ENCODE measurements around the gene CA6. TPM values are rescaled to one million over a fixed set of nuclear protein-coding genes. Genes with fewer than 3 reads are reported as not detected.
A peak's percentile ranks its signal among the peaks of the same experiment; 100 is the strongest.

CA6 gene
- total RNA-seq, 4 donors from 2014 or later, result not detected

GRCh38 chr1:9009438-9010370 is 64.0 kb downstream of the CA6 start:
- Histone ChIP-seq H3K4me3 (no peak overlapping the region), H3K36me3 (no peaks in the 10 kb centered on the region), H3K9me3 (no peaks in the 10 kb centered on the region), H3K27me3 (no peaks in the 10 kb centered on the region), H3K4me1 (peaks cover 0 to 17% (median 0%) of the 10 kb centered on the region in 4 donors), H3K27ac (replicated peaks in 1 of 4) (no peak overlapping the region)
- TF ChIP-seq, protein P1, sequence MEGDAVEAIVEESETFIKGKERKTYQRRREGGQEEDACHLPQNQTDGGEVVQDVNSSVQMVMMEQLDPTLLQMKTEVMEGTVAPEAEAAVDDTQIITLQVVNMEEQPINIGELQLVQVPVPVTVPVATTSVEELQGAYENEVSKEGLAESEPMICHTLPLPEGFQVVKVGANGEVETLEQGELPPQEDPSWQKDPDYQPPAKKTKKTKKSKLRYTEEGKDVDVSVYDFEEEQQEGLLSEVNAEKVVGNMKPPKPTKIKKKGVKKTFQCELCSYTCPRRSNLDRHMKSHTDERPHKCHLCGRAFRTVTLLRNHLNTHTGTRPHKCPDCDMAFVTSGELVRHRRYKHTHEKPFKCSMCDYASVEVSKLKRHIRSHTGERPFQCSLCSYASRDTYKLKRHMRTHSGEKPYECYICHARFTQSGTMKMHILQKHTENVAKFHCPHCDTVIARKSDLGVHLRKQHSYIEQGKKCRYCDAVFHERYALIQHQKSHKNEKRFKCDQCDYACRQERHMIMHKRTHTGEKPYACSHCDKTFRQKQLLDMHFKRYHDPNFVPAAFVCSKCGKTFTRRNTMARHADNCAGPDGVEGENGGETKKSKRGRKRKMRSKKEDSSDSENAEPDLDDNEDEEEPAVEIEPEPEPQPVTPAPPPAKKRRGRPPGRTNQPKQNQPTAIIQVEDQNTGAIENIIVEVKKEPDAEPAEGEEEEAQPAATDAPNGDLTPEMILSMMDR (IDR thresholded peaks at IDR 0.05), result peak; percentile 48 to 61 (median 55)
- TF ChIP-seq POLR2AphosphoS5 (IDR thresholded peaks at IDR 0.05), result no peak
- DNase-seq (ENCODE audit: extremely low spot score), result no peak
- intact Hi-C loops (cut with DNase I), result loop anchor here (5.0 kb wide), 1 partner anchor 93 kb away; no protein-coding TSS in a partner anchor
- WGBS, result 62% methylated on average over 21 of the region's 21 CpGs

- Histone ChIP-seq H3K9me3 (no peaks in the 10 kb centered on the region), H3K36me3 (no peaks in the 10 kb centered on the region), H3K4me3 (no peak overlapping the region), H3K4me1 (peaks cover 0 to 10% (median 0%) of the 10 kb centered on the region in 4 donors), H3K27ac (replicated peaks in 1 of 4) (no peak overlapping the region), H3K27me3 (no peaks in the 10 kb centered on the region)
- no peak for TF ChIP-seq EP300 (IDR thresholded peaks at IDR 0.05)
- peak; percentile 24 to 29 for TF ChIP-seq POLR2AphosphoS5 (IDR thresholded peaks at IDR 0.05)
- TF ChIP-seq, protein P1 (IDR thresholded peaks at IDR 0.05), result no peak
- intact Hi-C loops (cut with DNase I), result no loop called here
- 76% methylated on average over 7 of the region's 8 CpGs for WGBS
- no peak for DNase-seq (ENCODE audit: extremely low spot score)
Measured at GRCh38 chr1:9010781-9011323, 65.2 kb downstream of the CA6 start.

GRCh38 chr1:9013819-9014218 is 68.2 kb downstream of the CA6 start:
- Histone ChIP-seq H3K4me3 (no peak overlapping the region), H3K36me3 (no peaks in the 10 kb centered on the region), H3K27ac (replicated peaks in 1 of 4) (no peak overlapping the region), H3K9me3 (no peaks in the 10 kb centered on the region), H3K27me3 (no peaks in the 10 kb centered on the region), H3K4me1 (peaks cover 0 to 10% (median 0%) of the 10 kb centered on the region in 4 donors)
- intact Hi-C loops (cut with DNase I), result no loop called here
- TF ChIP-seq, protein P1 (IDR thresholded peaks at IDR 0.05), result no peak
- TF ChIP-seq POLR2AphosphoS5 (IDR thresholded peaks at IDR 0.05), result no peak
- no peak for TF ChIP-seq EP300 (IDR thresholded peaks at IDR 0.05)
- TF ChIP-seq POLR2A (IDR thresholded peaks at IDR 0.05; ENCODE audit: low read depth), result no peak
- DNase-seq (ENCODE audit: extremely low spot score), result no peak
- 83% methylated on average over 8 of the region's 8 CpGs for WGBS

DNA sequence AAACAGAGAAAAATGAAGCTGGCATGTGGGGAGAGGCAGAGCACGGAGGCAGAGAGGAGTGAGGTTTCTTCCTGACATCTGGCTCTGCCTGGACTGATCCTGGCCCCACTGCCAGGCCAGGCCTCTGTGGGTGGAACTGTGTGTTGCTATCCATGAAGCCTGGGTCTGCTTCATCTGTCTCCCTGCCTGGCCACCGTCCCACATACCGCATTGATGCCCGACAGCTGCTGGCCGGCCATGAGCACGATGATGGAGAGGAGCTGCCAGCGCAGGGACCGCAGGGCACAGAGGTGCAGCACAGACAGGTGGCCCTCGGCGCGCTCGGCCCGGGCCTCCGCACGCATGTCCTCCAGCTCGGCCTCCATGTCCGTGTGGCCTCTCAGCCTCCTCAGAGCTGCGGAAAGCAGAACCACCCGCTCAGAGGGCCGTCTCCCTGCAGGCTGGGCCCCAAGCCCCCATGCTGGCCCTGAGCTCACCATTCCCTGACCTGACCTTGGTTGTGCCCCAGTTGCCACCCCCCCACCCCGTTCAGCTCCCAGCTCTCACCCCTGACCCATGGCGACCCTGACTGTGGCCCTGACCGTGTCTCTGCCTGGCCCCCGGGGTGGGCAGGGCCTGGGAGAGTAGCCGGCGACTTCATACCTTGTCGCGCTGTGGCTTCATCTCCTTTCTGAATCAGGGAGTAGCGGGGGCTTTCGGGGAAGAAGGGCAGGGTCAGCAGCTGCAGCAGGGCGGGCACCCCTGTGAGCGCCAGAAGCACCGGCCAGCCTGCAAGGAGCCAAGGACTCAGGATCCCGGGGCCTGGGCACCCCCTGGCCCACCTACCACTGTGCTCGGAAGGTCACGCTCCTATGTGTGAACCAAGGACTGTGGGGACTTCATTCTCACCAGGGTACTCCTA is 69.1 kb downstream of the CA6 start:
- H3K4me3 ChIP-seq, result no peak overlapping the region
- TF ChIP-seq POLR2A (IDR thresholded peaks at IDR 0.05; ENCODE audit: low read depth), result no peak
- WGBS, result 94% methylated on average over 6 of the region's 36 CpGs
- DNase-seq (ENCODE audit: extremely low spot score), result no peak
- no peaks in the 10 kb centered on the region for H3K36me3 ChIP-seq
- peaks cover 0 to 10% (median 0%) of the 10 kb centered on the region in 4 donors for H3K4me1 ChIP-seq
- intact Hi-C loops (cut with DNase I), result no loop called here
- no peak overlapping the region for H3K27ac ChIP-seq (replicated peaks in 1 of 4)
- no peaks in the 10 kb centered on the region for H3K9me3 ChIP-seq
- H3K27me3 ChIP-seq, result no peaks in the 10 kb centered on the region

- Histone ChIP-seq H3K27me3 (no peaks in the 10 kb centered on the region), H3K4me1 (peaks cover 0 to 3% (median 0%) of the 10 kb centered on the region in 4 donors), H3K36me3 (no peaks in the 10 kb centered on the region), H3K4me3 (no peak overlapping the region), H3K27ac (replicated peaks in 1 of 4) (no peak overlapping the region), H3K9me3 (no peaks in the 10 kb centered on the region)
- TF ChIP-seq, protein P1 (IDR thresholded peaks at IDR 0.05), result no peak
- TF ChIP-seq EP300 (IDR thresholded peaks at IDR 0.05), result no peak
- no peak for TF ChIP-seq POLR2A (IDR thresholded peaks at IDR 0.05; ENCODE audit: low read depth)
- TF ChIP-seq POLR2AphosphoS5 (IDR thresholded peaks at IDR 0.05), result no peak
- no peak for DNase-seq (ENCODE audit: extremely low spot score)
- intact Hi-C loops (cut with DNase I), result no loop called here
- WGBS, result 87% methylated on average over 5 of the region's 5 CpGs
Measured at GRCh38 chr1:9016455-9016854, 70.8 kb downstream of the CA6 start.
